ENCODE measurements around the gene RPP14. TPM values are rescaled to one million over a fixed set of nuclear protein-coding genes. Genes with fewer than 3 reads are reported as not detected.
"Not testable (repeated sequence)": the region's sequence is repeated elsewhere in the genome, so short reads cannot be mapped to it uniquely, and the experiment has no call there.

The RPP14 gene
- total RNA-seq, 2 experiments from 2014 or later: 12.8 to 20.3 TPM

GRCh38 chr3:58261954-58262666 lies 43.9 kb upstream of the RPP14 start:
- TF ChIP-seq CTCF (conservative IDR thresholded peaks at IDR 0.05; ENCODE audit: low read length) (no peak), EZH2phosphoT487 (IDR thresholded peaks at IDR 0.05; ENCODE audit: borderline replicate concordance, low read depth, low read length) (no peak)
- Histone ChIP-seq H3K4me3 (ENCODE audit: low read depth, low read length, poor library complexity, severe bottlenecking) (no peak overlapping the region), H3K9me2 (ENCODE audit: insufficient read depth, low read length) (no peaks in the 10 kb centered on the region), H3K79me2 (ENCODE audit: insufficient read depth, low read depth, low read length) (no peaks in the 10 kb centered on the region), H2AFZ (ENCODE audit: low read length) (no peak overlapping the region), H3K4me1 (ENCODE audit: insufficient read depth, low read length, poor library complexity, severe bottlenecking) (peaks cover 14% of the 10 kb centered on the region), H3K4me2 (ENCODE audit: low read length) (no peak overlapping the region), H3K9me3 (ENCODE audit: low read length) (no peaks in the 10 kb centered on the region), H3K36me3 (ENCODE audit: insufficient read depth, low read length) (peaks cover 4% of the 10 kb centered on the region; the same call in 1 of the 2 replicates), H3K27ac (ENCODE audit: low read depth, low read length, poor library complexity, severe bottlenecking) (no peak overlapping the region), H4K20me1 (ENCODE audit: insufficient read depth, low read length) (no peaks in the 10 kb centered on the region)
- ChIA-PET CTCF (ENCODE audit: unreplicated experiment) (no interaction called here), POLR2A (no interaction called here)
- intact Hi-C loops (cut with micrococcal nuclease; ENCODE audit: unreplicated experiment): no loop called here
- DNase-seq (ENCODE audit: low spot score): no peak
- BruUV-seq (replicated peaks): no TSS peak

GRCh38 chr3:58266577-58266976 lies 39.5 kb upstream of the RPP14 start:
- ChIA-PET CTCF (ENCODE audit: unreplicated experiment) (no interaction called here), POLR2A (interaction anchor here (1.0 kb wide), 1 partner anchor 58 kb away, joined by 3 read pairs; no protein-coding TSS in a partner anchor)
- Histone ChIP-seq H3K36me3 (ENCODE audit: insufficient read depth, low read length) (no peaks in the 10 kb centered on the region), H3K9me3 (ENCODE audit: low read length) (no peaks in the 10 kb centered on the region), H4K20me1 (ENCODE audit: insufficient read depth, low read length) (no peaks in the 10 kb centered on the region), H3K9me2 (ENCODE audit: insufficient read depth, low read length) (no peaks in the 10 kb centered on the region), H2AFZ (ENCODE audit: low read length) (peak overlapping the region; percentile 4; the same call in 1 of the 2 replicates), H3K27ac (ENCODE audit: low read depth, low read length, poor library complexity, severe bottlenecking) (no peak overlapping the region), H3K4me3 (ENCODE audit: low read depth, low read length, poor library complexity, severe bottlenecking) (no peak overlapping the region), H3K79me2 (ENCODE audit: insufficient read depth, low read depth, low read length) (no peaks in the 10 kb centered on the region), H3K4me2 (ENCODE audit: low read length) (peak overlapping the region; percentile 36), H3K4me1 (ENCODE audit: insufficient read depth, low read length, poor library complexity, severe bottlenecking) (peaks cover 14% of the 10 kb centered on the region)
- intact Hi-C loops (cut with micrococcal nuclease; ENCODE audit: unreplicated experiment): no loop called here
- TF ChIP-seq CTCF (conservative IDR thresholded peaks at IDR 0.05; ENCODE audit: low read length) (no peak), EZH2phosphoT487 (IDR thresholded peaks at IDR 0.05; ENCODE audit: borderline replicate concordance, low read depth, low read length) (no peak)
- no TSS peak for BruUV-seq (replicated peaks)
- DNase-seq (ENCODE audit: low spot score): peak; percentile 31

- BruUV-seq (replicated peaks); intact Hi-C loops (cut with micrococcal nuclease; ENCODE audit: unreplicated experiment); CTCF ChIA-PET (ENCODE audit: unreplicated experiment): not testable (repeated sequence)
Measured at GRCh38 chr3:58267543-58267942, 38.5 kb upstream of the RPP14 start.

More at GRCh38 chr3:58267543-58267942, 38.5 kb upstream of the RPP14 start:
- H3K36me3 ChIP-seq (ENCODE audit: insufficient read depth, low read length); H3K4me3 ChIP-seq (ENCODE audit: low read depth, low read length, poor library complexity, severe bottlenecking); H3K9me2 ChIP-seq (ENCODE audit: insufficient read depth, low read length); H2AFZ ChIP-seq (ENCODE audit: low read length); H4K20me1 ChIP-seq (ENCODE audit: insufficient read depth, low read length); H3K4me2 ChIP-seq (ENCODE audit: low read length); POLR2A ChIA-PET; H3K27ac ChIP-seq (ENCODE audit: low read depth, low read length, poor library complexity, severe bottlenecking); DNase-seq (ENCODE audit: low spot score); H3K79me2 ChIP-seq (ENCODE audit: insufficient read depth, low read depth, low read length); H3K9me3 ChIP-seq (ENCODE audit: low read length): not testable (repeated sequence)
- peaks cover 14% of the 10 kb centered on the region for H3K4me1 ChIP-seq (ENCODE audit: insufficient read depth, low read length, poor library complexity, severe bottlenecking)

Data from OCI-LY7 (cell line).